MV-4-11 (cell line): ENCODE results near the gene TNS3.
A peak's percentile ranks its signal among the peaks of the same experiment; 100 is the strongest.

Experiments
- DNase-seq: peaks from one replicate; lab custom pipeline; 2025; lab: John Stamatoyannopoulos, UW

The TNS3 gene

DNA sequence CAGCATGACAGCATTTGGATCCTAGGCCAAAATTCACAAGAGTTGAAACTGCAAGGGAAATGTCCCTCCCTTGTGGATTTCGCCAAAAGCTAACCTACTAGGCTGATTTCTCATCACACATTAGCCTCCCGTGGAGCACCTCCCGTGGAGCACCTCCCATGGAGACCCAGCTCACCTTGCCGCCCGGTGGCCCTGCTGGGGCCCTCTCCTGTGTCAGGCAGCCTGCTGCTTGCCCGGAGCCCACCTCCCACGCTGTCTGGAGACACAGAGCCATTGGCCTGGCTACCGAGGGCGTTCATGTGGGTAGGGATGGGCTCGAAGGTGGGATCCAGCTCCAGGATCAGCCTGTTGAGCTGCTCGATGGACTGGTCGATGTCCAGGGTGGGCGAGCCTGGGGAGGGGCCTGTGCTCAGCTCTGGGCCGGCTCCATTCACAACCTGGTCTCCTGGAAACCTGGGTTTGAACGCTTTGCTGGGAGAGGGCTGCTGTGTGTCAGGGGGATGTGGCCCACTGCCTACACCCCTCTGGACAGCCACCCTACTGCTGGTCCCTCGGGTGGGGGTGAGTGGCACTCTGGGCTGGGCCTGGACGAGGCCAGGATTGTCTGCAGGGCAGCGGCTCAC lies 213.6 kb downstream of the TNS3 start:
- no peak for DNase-seq

DNA sequence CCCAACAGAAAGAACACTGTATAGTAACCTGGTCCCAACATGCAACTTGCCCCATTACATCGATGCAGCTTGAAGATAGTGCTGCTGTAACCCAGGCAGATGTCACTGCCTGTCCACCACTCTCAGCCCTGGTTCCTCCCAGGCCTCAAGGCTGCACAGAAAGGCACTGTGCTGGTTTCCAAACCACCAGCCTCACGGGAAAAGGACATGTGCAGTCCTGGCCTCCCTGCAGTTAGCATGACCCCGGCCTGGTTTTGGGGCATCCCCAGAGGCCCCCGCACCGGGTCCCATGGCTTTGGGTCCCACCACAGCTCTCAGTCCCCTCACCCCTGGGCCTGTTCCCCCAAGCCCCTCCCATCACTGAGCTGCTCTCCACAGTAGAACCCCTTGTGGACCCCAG lies 214.5 kb downstream of the TNS3 start:
- DNase-seq = no peak

DNA sequence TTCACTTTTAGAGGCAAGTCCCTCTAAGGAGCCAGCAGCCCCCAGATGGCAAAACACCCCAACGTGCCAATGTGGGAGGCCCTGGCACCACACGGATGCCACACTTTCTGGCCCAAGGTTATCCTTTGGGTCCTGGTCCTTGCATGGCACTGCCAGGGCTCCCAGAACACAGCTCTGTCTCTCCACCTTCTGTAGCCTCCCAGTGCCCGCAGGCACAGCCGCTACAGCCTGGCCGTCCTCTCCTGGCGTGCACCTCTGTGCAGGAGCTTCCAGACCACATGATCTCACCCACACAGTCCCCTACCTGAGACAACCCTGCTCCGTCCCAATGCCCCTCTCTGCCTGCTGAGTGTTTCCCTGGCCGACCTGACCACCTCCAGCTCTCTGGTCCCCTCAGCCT lies 215.0 kb downstream of the TNS3 start:
- DNase-seq = no peak

GRCh38 chr7:47366211-47366610 lies 215.7 kb downstream of the TNS3 start:
- no peak for DNase-seq

DNA sequence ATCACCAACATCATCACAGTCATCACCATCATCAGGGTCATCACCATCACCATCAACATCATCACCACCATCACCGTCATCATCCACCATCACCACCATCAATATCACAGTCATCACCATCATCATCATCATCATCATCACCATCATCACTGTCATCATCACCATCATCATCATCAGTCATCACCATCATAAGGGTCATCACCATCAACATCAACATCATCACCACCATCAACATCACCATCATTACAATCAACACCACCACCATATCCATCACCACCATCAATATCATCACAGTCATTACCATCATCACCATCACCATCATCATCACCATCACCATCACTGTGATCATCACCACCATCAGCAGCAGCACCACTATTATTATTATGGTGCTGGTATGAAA lies 218.9 kb downstream of the TNS3 start:
- DNase-seq = no peak

GRCh38 chr7:47361746-47362215 lies 220.1 kb downstream of the TNS3 start:
- no peak for DNase-seq

GRCh38 chr7:47361236-47361635 lies 220.7 kb downstream of the TNS3 start:
- no peak for DNase-seq

DNA sequence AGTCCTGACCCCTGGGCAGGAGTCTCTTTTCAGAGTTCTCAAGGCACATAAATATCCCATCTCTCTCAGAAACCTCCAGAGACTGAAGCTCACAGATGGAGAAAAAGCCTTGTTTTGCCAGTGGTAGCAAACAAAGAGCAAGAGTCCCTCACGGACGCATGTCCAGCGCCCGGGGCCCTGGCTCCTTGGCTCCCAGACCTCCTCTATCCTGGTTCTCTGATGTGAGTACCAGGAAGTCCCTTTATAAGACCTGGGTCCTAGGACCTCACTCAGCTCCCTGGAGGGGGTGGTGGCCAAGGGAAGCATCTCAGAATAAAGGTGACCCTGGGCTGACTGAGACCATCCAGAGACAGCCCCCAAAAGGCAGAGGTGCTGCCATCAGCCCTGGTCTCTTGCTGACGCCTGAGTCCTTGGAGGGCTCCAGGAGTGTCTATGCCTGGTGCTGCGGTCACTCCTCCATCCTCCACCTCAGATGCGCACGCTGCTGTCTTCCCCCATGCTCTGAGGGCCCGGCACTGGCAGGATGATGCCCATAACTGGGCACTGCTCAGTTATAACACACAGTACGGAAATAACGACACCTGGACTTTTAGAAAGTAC lies 221.5 kb downstream of the TNS3 start:
- DNase-seq = no peak

GRCh38 chr7:47358944-47359588 lies 222.8 kb downstream of the TNS3 start:
- DNase-seq = no peak

GRCh38 chr7:47358357-47358756 lies 223.6 kb downstream of the TNS3 start:
- peak; percentile 21 for DNase-seq

DNA sequence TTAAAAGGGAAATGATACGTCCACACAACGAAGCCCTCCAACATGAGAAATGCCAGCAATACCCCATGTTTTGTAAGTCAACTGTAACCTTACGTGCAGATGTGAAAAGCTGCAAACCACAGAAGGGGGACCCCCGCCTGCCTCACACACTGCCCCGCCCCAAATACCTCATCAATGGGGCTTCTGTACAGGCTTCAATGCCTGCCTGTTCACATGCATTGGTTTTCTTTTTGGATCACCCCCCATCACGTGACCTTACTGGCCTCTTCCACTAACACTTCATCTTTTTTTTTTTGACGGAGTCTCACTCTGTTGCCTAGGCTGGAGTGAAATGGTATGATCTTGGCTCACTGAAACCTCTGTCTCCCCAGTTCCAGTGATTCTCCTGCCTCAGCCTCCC lies 224.0 kb downstream of the TNS3 start:
- no peak for DNase-seq

- DNase-seq = no peak
Observed at GRCh38 chr7:47357361-47357760, 224.6 kb downstream of the TNS3 start.

- DNase-seq = no peak
Observed at GRCh38 chr7:47356261-47356660, 225.7 kb downstream of the TNS3 start.

- no peak for DNase-seq
Observed at GRCh38 chr7:47355684-47356083, 226.2 kb downstream of the TNS3 start.

DNA sequence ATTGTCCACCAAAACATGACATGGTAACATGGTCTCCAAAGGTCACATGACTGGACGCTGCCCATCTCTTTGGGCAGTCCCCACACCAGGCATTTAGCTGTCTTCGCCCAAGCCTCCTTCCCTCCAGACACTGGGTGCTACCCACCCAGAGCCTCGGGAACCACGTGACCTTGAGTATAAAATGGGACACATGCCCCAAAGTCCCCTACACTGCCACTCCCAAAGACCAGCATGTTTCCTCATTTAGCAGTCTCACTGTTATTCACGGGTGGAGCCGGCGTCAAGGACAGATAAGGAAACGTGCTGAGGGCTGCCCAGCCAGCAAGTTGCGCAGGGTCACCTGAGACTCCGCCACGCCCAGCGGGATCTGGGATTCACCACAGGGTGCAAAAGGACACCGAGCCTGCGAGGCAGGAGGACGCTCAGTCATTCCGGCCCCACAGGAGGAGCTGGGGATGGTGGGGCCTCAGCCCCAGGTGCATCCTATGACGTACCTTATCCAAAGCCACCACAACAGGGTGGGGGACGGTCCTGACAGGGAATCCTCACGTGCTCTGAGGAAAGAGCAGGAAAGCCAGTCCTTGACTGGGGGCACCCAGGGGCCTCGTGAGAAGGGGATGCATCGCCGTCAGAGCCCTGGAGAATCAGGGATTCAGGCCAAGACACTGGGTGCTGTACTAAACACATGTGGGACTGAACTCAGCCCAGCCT lies 226.9 kb downstream of the TNS3 start:
- DNase-seq = no peak

GRCh38 chr7:47354071-47354470 lies 227.8 kb downstream of the TNS3 start:
- no peak for DNase-seq

DNA sequence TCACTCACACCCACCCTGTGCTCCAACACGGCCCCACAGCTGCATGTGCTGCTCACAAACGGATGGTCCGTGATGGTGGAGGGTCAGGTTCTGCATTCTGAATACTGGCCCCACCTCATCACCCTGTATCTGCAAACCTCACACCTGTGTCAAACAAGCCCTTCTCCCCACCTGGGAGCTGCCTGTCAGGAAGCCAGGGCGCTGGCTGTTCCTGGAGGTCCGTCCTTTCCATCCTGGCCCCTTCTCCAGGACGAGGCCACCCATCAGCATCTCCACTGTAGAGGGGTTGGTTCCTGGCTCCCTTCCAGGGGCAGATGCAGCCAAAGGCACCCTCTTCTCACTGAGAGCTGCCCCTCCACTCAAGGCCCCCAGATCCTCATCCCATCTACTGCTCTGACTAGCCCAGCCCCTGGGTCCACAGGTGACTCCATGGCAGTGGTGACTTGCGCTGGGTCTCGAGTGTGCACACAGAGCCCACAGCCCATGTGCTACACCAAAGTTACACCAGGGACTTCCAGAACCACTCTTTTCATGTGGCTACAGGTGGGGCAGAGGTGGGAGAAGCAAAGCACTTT lies 229.4 kb downstream of the TNS3 start:
- no peak for DNase-seq

DNA sequence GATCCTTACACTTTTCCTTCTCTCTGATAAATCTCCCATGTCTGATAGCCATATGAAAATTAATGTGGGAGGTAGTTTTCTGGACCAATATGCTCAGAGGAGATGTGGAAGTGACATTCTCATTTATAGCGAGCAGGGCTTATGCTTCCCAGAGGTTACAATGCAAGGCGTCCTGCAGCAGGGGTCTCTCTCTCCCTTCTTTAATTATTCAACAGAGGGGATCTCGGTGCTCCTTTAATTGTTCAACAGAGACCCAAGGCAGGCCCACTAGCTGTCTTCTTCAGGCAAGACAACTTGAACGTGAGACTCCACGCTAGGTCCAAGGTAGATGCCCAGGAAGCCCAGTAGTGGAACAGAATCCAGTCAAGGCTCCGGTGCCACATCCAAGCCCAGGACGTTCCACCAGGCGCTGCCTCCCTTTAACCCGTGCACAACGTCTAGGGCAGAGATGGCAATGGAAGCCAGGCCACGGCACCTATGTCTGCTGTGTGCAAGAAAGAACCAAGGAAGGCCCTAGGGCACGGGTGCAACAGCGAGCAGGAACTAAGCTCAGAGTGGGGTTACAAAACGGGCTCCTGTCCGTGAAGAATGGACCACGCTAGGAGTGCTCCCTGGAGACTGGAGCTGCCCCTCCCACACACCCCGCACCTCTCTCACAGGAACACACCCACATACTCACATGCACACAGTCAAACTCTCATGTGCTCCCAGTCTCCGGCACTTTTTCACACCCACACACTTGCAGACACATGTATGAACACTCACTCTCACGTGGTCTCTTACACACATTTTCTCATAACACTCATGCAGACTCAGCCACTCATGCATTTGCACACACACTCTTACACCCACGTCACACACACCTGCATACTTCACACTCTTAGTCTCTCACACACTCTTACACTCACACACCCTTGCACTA lies 230.4 kb downstream of the TNS3 start:
- DNase-seq = no peak

DNA sequence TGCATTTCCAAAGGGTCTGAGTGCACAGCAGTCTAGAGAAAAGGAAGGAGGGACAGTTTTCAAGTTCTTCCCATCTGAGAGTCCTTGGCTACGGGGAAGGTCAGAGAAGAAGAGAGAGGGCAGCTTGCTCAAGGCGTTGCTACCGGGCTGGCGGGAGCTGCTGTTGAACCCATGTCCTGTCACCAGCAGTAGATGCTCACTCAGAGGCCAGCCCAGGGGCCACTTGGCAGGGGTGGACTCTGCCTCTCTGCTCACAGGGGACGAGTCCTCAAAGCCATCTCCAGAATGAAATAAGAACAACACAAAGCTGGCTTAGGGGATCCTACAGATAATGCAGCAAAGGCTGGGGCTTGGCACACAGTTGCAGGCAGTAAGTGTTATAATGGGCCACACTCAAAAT lies 231.5 kb downstream of the TNS3 start:
- DNase-seq = no peak

DNA sequence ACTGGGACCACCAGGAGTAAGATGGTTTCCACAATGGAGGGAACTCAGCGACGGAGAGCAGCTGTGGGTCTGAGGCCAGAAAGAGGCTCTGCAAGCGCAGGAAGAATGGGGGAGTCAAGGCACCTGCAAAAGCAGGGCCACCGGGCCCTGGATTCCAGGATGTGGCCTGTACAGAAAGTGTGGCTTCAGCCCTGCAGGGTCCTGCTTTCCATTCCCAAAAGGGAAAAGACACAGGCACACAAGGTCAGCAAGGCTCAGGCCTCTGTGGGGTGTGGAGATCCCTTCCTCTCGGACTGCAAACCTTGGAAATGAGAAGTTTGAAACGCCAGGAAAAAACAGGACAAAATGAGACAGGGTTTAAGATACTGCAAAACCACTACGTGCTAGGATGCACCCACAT lies 232.5 kb downstream of the TNS3 start:
- DNase-seq = no peak

- DNase-seq = no peak
Observed at GRCh38 chr7:47347816-47348385, 234.0 kb downstream of the TNS3 start.
